ENCODE measurements around the gene MON1B. TPM values are rescaled to one million over a fixed set of nuclear protein-coding genes. Genes with fewer than 3 reads are reported as not detected.

MON1B gene
- total and polyA plus RNA-seq, 10 of the 15 experiments (the other 5 are each of a cell fraction or from before 2014, with no cell fraction given) = 5.7 to 64.5 (median 21.7) TPM

DNA sequence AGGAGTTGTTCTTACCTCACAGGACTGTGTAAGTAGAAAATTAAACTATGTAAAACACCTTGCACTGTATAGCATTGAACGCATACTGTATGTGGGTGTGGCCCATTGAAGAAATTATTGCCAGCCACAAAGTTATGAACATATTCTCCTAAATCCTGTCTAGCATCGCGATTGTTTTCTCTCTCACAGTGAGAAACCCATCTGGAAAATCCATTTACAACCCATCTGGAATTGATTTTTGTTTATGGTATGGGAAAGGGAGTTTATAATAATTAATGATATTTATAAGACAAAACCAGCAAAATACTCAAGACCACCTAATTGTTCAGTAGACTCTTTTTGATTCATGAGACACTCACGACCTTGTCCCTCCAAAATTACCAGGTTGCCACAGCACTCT lies 22.1 kb upstream of the MON1B start:
- in situ Hi-C loops (cut with MboI) = loop anchor here (10.0 kb wide), 1 partner anchor 504 kb away; no protein-coding TSS in a partner anchor
- H3K36me3 ChIP-seq (ENCODE audit: control insufficient read depth in 2 of 2, insufficient read depth in 2 of 2, low read length in 1 of 2) = no peaks in the 10 kb centered on the region
- intact Hi-C loops (cut with micrococcal nuclease; ENCODE audit: unreplicated experiment) = loop anchor here (10.0 kb wide), 1 partner anchor 894 kb away; the partner anchor contains the start of gene CNTNAP4
- no peak overlapping the region for H3K27ac ChIP-seq (ENCODE audit: control insufficient read depth, insufficient read depth)
- WGBS (ENCODE audit: insufficient coverage, insufficient replicate concordance, low lambda C conversion rate, missing lambda C conversion rate) = 64% methylated on average over 4 of the region's 4 CpGs
- no peak for TF ChIP-seq BACH1 (IDR thresholded peaks at IDR 0.05; ENCODE audit: borderline replicate concordance)
- TF ChIP-seq, protein P1, sequence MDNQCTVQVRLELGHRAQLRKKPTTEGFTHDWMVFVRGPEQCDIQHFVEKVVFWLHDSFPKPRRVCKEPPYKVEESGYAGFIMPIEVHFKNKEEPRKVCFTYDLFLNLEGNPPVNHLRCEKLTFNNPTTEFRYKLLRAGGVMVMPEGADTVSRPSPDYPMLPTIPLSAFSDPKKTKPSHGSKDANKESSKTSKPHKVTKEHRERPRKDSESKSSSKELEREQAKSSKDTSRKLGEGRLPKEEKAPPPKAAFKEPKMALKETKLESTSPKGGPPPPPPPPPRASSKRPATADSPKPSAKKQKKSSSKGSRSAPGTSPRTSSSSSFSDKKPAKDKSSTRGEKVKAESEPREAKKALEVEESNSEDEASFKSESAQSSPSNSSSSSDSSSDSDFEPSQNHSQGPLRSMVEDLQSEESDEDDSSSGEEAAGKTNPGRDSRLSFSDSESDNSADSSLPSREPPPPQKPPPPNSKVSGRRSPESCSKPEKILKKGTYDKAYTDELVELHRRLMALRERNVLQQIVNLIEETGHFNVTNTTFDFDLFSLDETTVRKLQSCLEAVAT (IDR thresholded peaks at IDR 0.05) = no peak
- no peak for TF ChIP-seq CREB1 (IDR thresholded peaks at IDR 0.05; ENCODE audit: low read depth)
- TF ChIP-seq TCF12 (IDR thresholded peaks at IDR 0.05; ENCODE audit: low read depth, low read length) = no peak
- TF ChIP-seq POLR2A (IDR thresholded peaks at IDR 0.05; ENCODE audit: low read depth, low read length) = no peak
- TF ChIP-seq RAD21 (IDR thresholded peaks at IDR 0.05; ENCODE audit: insufficient read depth, low read depth, low read length) = no peak
- no peak for TF ChIP-seq ZNF274 (IDR thresholded peaks at IDR 0.05; ENCODE audit: insufficient read depth, insufficient read length)
- ChIA-PET POLR2A (no interaction called here), RAD21 (ENCODE audit: unreplicated experiment) (no interaction called here), CTCF (interaction anchor here (0.7 to 3.9 kb wide), 7 partner anchors 8 to 1382 kb away, joined by 3 to 32 read pairs (median 3); no protein-coding TSS in a partner anchor), SMC1A (ENCODE audit: uncharacterized antibody, unreplicated experiment) (interaction anchor here (0.6 to 1.6 kb wide), 3 partner anchors 11 to 515 kb away, joined by 3 to 5 read pairs (median 3); no protein-coding TSS in a partner anchor)
- H2AFZ ChIP-seq (ENCODE audit: control insufficient read depth, low read depth, low read length) = no peak overlapping the region
- no peak overlapping the region for H3K9ac ChIP-seq (ENCODE audit: control insufficient read depth, insufficient read depth, low read length)
- no peak overlapping the region for H3K4me2 ChIP-seq (ENCODE audit: control insufficient read depth, insufficient read depth)
- H3K9me3 ChIP-seq (replicated peaks; ENCODE audit: control insufficient read depth, insufficient read depth, low read length) = no peaks in the 10 kb centered on the region
- H3K27me3 ChIP-seq (replicated peaks in 1 of 2; ENCODE audit: control insufficient read depth in 2 of 2, insufficient read depth in 2 of 2, low read length in 1 of 2) = no peaks in the 10 kb centered on the region
- no peaks in the 10 kb centered on the region for H3K4me1 ChIP-seq (ENCODE audit: control insufficient read depth, insufficient read depth, low read length)
- BruUV-seq (replicated peaks) = no TSS peak
- H3K79me2 ChIP-seq (ENCODE audit: control insufficient read depth, insufficient read depth, low read length) = no peaks in the 10 kb centered on the region
- no peak for DNase-seq (ENCODE audit: low read depth, low spot score)
- H4K20me1 ChIP-seq (ENCODE audit: control insufficient read depth, insufficient read depth) = no peaks in the 10 kb centered on the region
- no peak for ATAC-seq
- H3K4me3 ChIP-seq = no peak overlapping the region
- no peak for FAIRE-seq

All from GM12878 (cell line).